LNCaP clone FGC (cell line): ENCODE measurements around the gene NFKBIZ.
"Not testable (repeated sequence)": the region's sequence is repeated elsewhere in the genome, so short reads cannot be mapped to it uniquely, and the experiment has no call there.

ENCODE experiments used
- DNase-seq: peaks from one replicate; pipeline ENCODE4 v3.0.0-alpha.2; 2011; ENCODE audit warnings: low read depth
- H3K4me3 ChIP-seq: 2 replicates; pipeline ENCODE4 v1.5.1; 2011; ENCODE audit warnings: mild to moderate bottlenecking, low read depth, low read length, control low read depth
- CTCF ChIP-seq: IDR thresholded peaks from 2 replicates; pipeline ENCODE4 v1.5.1; 2012; ENCODE audit warnings: mild to moderate bottlenecking; ENCODE audit not compliant: control insufficient read depth, insufficient read depth; ENCODE audit errors: extremely low read depth

NFKBIZ gene

GRCh38 chr3:101862416-101863165 lies 13.3 kb downstream of the NFKBIZ start:
- DNase-seq: no peak
- TF ChIP-seq CTCF: no peak
- no peak overlapping the region for H3K4me3 ChIP-seq

- H3K4me3 ChIP-seq, DNase-seq: not testable (repeated sequence)
These were observed 15.6 kb downstream of the NFKBIZ start for GRCh38 chr3:101864926-101865325.

- no peak overlapping the region for H3K4me3 ChIP-seq
- peak; percentile 28 for DNase-seq
- no peak for TF ChIP-seq CTCF
These were observed 16.6 kb downstream of the NFKBIZ start for GRCh38 chr3:101865751-101866509.

- no peak overlapping the region for H3K4me3 ChIP-seq
- TF ChIP-seq CTCF: no peak
- no peak for DNase-seq
These were observed 18.2 kb downstream of the NFKBIZ start for GRCh38 chr3:101867511-101867910.

GRCh38 chr3:101867996-101868395 lies 18.7 kb downstream of the NFKBIZ start:
- DNase-seq: no peak
- H3K4me3 ChIP-seq: no peak overlapping the region
- no peak for TF ChIP-seq CTCF

GRCh38 chr3:101868534-101869464 lies 19.5 kb downstream of the NFKBIZ start:
- peak; percentile 75 for DNase-seq
- TF ChIP-seq CTCF: no peak

GRCh38 chr3:101870138-101870537 lies 20.8 kb downstream of the NFKBIZ start:
- no peak for TF ChIP-seq CTCF
- no peak for DNase-seq
- H3K4me3 ChIP-seq: no peak overlapping the region

More at GRCh38 chr3:101868534-101869464, 19.5 kb downstream of the NFKBIZ start:
- H3K4me3 ChIP-seq: no peak overlapping the region
